Measurements from ENCODE around the gene REXO1. TPM values are rescaled to one million over a fixed set of nuclear protein-coding genes. Genes with fewer than 3 reads are reported as not detected.

The REXO1 gene
- total and polyA plus RNA-seq, 9 of the 15 experiments (the other 6 are each of a cell fraction or from before 2014, with no cell fraction given), result 0.04 to 63.3 (median 15.8) TPM

- ChIA-PET CTCF (ENCODE audit: low intra/inter-chr PET ratio) (no interaction called here), POLR2A (no interaction called here)
- ATAC-seq (no peak), DNase-seq (ENCODE audit: extremely low read depth in 1 of 4, low spot score in 3 of 4) (no peak), FAIRE-seq (no peak)
- H3K79me2 ChIP-seq (ENCODE audit: control insufficient read depth, insufficient read depth, low read length), result no peaks in the 10 kb centered on the region
- peaks cover 3% of the 10 kb centered on the region for H3K9me1 ChIP-seq (ENCODE audit: control insufficient read depth, insufficient read depth, low read length)
- no peaks in the 10 kb centered on the region for H4K20me1 ChIP-seq (replicated peaks; ENCODE audit: control insufficient read depth, insufficient read depth, low read length)
- H3K4me2 ChIP-seq (ENCODE audit: insufficient read depth, low read length), result no peak overlapping the region
- H3K27ac ChIP-seq (ENCODE audit: extremely low read depth, low read depth, low read length), result no peak overlapping the region
- in situ Hi-C loops (cut with MboI), result no loop called here
- intact Hi-C loops (cut with micrococcal nuclease), result no loop called here
- H3K36me3 ChIP-seq (ENCODE audit: control insufficient read depth, insufficient read depth, low read length), result no peaks in the 10 kb centered on the region
- H2AFZ ChIP-seq (ENCODE audit: low read depth, low read length), result no peak overlapping the region
- peaks cover 3 to 53% of the 10 kb centered on the region in 2 experiments; a peak in 3 of 5 replicates for H3K4me1 ChIP-seq (replicated peaks in 1 of 2; ENCODE audit: control insufficient read depth in 2 of 2, insufficient read depth in 2 of 2, low read length in 2 of 2)
- BruUV-seq (replicated peaks), result no TSS peak
- H3K9me3 ChIP-seq (replicated peaks; ENCODE audit: control insufficient read depth, insufficient read depth, low read depth, low read length), result peaks cover 5% of the 10 kb centered on the region; the same call in 1 of the 2 replicates
- WGBS (ENCODE audit: insufficient coverage, low coverage, missing lambda C conversion rate), result 45% methylated on average over 13 of the region's 14 CpGs
- no peak overlapping the region for H3K4me3 ChIP-seq
- H3K27me3 ChIP-seq (ENCODE audit: control insufficient read depth in 2 of 2, insufficient read depth in 2 of 2, low read length in 2 of 2), result no peaks in the 10 kb centered on the region
- H3K9ac ChIP-seq (ENCODE audit: insufficient read depth in 1 of 2, low read depth in 2 of 2, low read length in 2 of 2), result no peak overlapping the region
- no peak for TF ChIP-seq CREBBP (IDR thresholded peaks at IDR 0.05; ENCODE audit: low read depth, low read length)
- TF ChIP-seq ZBTB8A (IDR thresholded peaks at IDR 0.05; ENCODE audit: partially characterized antibody), result no peak
- TF ChIP-seq PHF8 (IDR thresholded peaks at IDR 0.05; ENCODE audit: borderline replicate concordance, low read length), result no peak
- no peak for TF ChIP-seq GTF3C2 (IDR thresholded peaks at IDR 0.05; ENCODE audit: borderline replicate concordance, extremely low read depth, insufficient read length)
- no peak for TF ChIP-seq PURB (CRISPR knock-in tag; IDR thresholded peaks at IDR 0.05; ENCODE audit: low read depth)
- TF ChIP-seq ARNT (IDR thresholded peaks at IDR 0.05), result no peak
- no peak for TF ChIP-seq RBBP5 (IDR thresholded peaks at IDR 0.05; ENCODE audit: borderline replicate concordance, insufficient read depth, low read length, poor library complexity, severe bottlenecking)
- no peak for TF ChIP-seq NCOR1 (IDR thresholded peaks at IDR 0.05)
- TF ChIP-seq NCOA2 (IDR thresholded peaks at IDR 0.05; ENCODE audit: partially characterized antibody in 2 of 2), result no peak
- no peak for TF ChIP-seq TCF7 (IDR thresholded peaks at IDR 0.05; ENCODE audit: borderline replicate concordance)
- no peak for TF ChIP-seq MEF2A (IDR thresholded peaks at IDR 0.05; ENCODE audit: control insufficient read depth, low read depth, low read length)
- TF ChIP-seq RFX1 (IDR thresholded peaks at IDR 0.05), result no peak
- TF ChIP-seq BCOR (IDR thresholded peaks at IDR 0.05), result no peak
- TF ChIP-seq ZBTB11 (CRISPR knock-in tag; IDR thresholded peaks at IDR 0.05), result no peak
- TF ChIP-seq ZNF398 (CRISPR knock-in tag; IDR thresholded peaks at IDR 0.05), result no peak
Measured at GRCh38 chr19:1791879-1792278, 56.4 kb downstream of the REXO1 start.

Measured in K562 (cell line).